Activated CD8-positive, alpha-beta memory T cell treated with anti-CD3 and anti-CD28 coated beads for 36 hours (primary cell): Measurements from ENCODE around the gene CHIC1. TPM values are rescaled to one million over a fixed set of nuclear protein-coding genes. Genes with fewer than 3 reads are reported as not detected.
"Not testable (repeated sequence)": the region's sequence is repeated elsewhere in the genome, so short reads cannot be mapped to it uniquely, and the experiment has no call there.

Experiments used
- CTCF ChIA-PET: fragments of 350-600 bp; sonication (Branson Sonifier 250); formaldehyde crosslinking; loops from one replicate; lab custom pipeline; 2021; ENCODE audit warnings: antibody characterized with exemption; lab: Charles Lee
- POLR2A ChIA-PET: fragments of 350-600 bp; sonication (Branson Sonifier 250); formaldehyde crosslinking; loops from one replicate; lab custom pipeline; 2021; ENCODE audit warnings: antibody characterized with exemption; lab: Charles Lee
- total RNA-seq, 2 experiments: library from RNA; stranded (reverse); gene quantifications; one replicate each; pipeline ENCODE4 v1.2.3, GENCODE V29; 2021

CHIC1 gene
- 1 to 10 TPM; 5.0 to 5.8 TPM for total RNA-seq

DNA sequence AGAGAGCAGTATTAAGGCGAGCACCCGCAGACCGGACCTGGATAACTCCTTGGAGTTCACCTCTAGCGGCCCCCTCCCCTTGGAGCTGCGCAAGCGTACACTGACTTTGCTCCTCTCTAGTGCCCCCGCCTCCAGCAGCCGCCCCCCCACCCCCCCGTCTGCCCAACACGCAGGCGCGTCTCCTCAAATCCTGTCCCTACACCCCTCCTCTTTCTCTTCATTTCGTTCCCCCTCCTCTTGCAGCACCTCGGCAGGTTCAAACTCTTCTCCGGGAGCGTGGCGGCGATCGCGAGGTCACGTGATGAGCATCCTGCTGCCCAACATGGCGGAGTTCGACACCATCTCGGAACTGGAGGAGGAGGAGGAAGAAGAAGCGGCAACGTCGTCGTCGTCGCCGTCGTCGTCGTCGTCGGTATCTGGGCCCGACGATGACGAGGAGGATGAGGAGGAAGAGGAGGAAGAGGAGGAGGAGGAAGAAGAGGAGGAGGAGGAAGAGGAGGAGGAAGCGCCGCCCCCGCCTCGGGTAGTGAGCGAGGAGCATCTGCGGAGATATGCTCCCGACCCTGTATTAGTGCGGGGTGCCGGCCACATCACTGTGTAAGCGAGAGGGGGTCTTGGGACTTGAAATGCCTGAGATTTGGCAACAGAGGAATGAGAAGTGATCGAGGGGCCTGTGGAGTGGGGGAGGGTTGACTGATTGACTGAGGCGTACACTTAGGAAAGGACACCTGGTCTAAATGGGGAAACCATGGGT, at the start of gene CHIC1:
Gene CHIC1 (plus strand): TSS at position 214 of the 754 bp plus-strand sequence. CDS start 88 bp downstream, at position 302.
- CTCF ChIA-PET: interaction anchor here (0.6 to 1.1 kb wide), 2 partner anchors 10 to 18 kb away, joined by 3 to 4 read pairs; no protein-coding TSS in a partner anchor
- POLR2A ChIA-PET: no interaction called here

DNA sequence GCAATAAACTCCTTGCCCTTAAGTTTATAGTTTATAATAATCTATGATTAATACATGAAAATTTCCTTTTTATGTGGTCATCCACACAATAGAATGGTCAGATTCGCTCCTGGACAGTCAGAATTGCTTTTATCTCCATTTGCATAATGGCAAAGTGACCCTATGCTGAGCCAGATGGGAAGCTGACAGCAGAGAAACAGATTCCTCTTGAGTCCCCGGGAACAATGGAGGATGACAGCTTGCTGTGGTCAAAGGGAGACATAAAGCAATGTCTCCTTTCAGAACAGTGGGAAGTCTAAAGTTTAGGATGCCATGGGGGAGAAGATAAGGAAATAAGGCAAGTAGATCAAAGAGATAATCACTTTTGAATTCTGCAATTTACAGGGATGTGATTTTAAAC, 40.2 kb upstream of the CHIC1 start:
- CTCF ChIA-PET: not testable (repeated sequence)

DNA sequence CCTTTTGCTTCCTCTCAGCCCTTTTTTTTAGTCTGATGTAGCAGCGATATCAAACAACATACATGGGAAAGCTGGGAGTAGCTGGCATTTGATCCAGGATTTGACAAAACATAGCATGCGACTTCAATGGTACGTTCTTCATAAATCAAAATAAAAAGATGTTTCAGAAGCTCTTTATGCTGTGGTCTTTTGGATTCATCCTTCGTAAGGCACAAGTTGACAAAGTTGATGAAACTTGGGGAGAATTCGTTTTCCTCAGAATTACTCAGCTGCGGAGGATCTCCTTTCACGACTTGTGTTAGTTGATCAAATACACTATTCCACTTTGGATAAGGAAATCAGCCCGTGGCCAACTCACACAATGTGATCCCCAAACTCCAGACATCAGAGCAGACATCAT, 38.1 kb upstream of the CHIC1 start:
- ChIA-PET POLR2A (no interaction called here), CTCF (no interaction called here)

More for the DNA sequence above, 40.2 kb upstream of the CHIC1 start:
- POLR2A ChIA-PET: not testable (repeated sequence)

DNA sequence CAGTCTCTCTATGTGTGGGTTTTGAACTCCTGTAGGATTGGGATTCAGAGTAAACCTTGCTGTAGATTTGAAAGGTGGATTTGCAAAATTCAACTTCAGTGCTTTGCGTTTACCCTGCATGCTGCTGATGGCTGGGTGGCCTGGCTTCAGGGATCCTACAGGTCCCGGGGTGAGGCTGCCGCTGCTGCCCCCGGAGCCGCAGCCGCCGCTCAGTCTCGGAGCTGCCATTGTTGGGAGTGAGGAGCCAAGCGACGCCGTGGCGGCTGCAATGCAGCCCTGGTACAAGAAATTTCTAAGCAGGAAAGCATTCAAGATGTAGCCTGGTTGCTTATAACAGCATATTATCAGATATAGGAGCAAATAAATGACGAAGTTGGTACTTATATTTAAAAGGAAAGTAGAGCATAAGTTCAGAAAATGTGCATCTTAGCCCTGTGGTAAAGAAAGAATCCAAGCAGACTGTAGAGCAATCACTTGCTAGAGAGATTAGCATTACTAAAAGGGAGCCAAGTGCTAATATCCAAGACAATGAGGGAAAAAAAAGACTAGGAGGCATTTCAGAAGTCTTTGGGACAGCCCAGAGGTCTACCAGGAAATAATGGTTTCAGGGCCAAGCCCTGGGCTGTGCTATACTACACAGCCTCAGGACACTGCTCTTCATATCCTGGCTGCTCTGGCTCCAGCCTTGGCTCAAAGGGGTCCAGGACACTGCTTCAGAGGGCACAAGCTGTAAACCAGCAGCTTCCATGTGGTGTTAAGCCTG, 36.9 kb upstream of the CHIC1 start:
- CTCF ChIA-PET: no interaction called here
- POLR2A ChIA-PET: no interaction called here

DNA sequence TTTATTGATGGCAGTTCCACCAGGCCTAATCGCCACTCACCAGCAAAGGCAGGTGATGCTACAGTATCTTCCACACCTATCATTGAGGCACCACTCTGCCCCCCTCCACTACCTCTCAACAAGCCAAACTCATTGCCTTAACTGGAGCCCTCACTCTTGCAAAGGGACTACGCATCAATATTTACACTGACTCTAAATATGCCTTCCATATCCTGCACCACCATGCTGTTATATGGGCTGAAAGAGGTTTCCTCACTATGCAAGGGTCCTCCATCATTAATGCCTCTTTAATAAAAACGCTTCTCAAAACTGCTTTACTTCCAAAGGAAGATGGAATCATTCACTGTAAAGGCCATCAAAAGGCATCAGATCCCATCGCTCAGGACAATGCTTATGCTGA, 31.3 kb upstream of the CHIC1 start:
- POLR2A ChIA-PET, CTCF ChIA-PET: not testable (repeated sequence)

DNA sequence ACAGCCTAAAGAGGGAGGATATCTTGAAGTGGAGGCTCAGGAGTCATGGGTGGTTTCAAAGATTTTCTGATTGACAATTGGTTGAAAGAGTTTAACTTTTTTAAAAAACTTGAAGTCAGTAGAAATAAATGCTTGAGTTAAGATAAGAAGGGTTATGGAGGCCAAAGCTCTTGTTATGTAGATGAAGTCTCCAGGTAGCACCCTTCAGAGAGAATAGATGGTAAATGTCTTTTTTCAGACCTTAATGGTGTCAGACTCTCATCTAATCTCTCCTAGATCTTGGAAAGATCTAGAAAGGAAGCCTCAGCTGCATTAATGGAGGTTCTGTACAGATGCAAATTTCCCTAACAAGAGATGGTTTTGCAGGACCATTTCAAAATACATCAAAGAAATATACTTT, 6.8 kb upstream of the CHIC1 start:
- ChIA-PET POLR2A (no interaction called here), CTCF (no interaction called here)

DNA sequence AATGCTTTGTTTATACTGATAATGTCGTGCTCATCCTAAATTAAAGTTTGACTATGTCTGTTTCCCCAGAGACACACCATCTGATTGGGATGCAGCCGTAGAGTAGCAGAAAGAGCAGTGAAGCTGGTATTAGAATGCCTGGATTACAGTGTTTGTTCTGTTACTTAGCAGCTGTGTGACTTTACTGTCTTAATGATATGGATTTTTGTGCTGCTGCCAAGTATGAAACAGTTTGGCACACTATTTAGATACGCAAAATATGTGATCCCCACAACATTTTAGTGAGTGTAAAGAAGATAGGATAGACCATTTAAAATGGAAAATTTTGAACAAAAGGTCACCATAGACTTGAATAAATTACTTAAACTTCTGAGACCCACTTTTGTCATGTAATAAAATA, 1.2 kb upstream of the CHIC1 start:
- POLR2A ChIA-PET: no interaction called here
- CTCF ChIA-PET: interaction anchor here (1.1 kb wide), 1 partner anchor 20 kb away, joined by 4 read pairs; no protein-coding TSS in a partner anchor

DNA sequence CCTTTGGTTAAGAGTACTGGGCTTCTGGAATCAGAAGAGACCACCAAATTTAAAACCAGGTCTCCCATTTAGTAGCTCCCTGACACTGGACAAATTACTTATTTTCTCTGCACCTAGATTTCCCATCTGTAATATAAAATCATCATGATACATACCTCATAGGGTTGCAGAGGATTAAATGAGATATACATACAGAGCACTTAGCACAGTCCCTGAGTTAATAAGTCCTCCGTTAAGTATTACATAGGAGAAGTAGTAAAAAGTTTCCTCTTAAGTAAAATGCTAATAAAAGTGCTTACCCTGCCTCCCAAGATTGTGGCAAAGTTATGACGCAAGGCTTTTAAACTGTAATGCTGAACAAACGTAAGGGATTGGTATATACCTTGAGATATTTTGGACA, 539 bp upstream of the CHIC1 start:
- ChIA-PET CTCF (interaction anchor here (1.1 kb wide), 1 partner anchor 19 kb away, joined by 4 read pairs; no protein-coding TSS in a partner anchor), POLR2A (no interaction called here)

DNA sequence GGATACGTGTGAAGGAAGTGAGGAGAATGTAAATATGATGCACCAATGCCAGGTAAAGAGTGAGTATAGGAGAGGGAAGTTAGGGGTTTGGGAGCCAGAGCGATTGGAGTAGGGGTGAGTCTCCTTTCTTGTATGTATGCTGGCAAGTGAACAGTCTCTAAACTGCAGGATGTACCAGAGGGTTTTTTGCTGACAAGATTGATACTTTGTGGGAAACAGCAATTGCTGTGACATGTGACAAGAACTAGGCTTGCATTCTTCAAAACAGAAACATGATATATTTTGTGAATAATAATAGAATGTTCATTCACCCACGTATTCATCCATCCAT, 706 bp downstream of the CHIC1 start:
- CTCF ChIA-PET: interaction anchor here (0.6 kb wide), 1 partner anchor 10 kb away, joined by 3 read pairs; no protein-coding TSS in a partner anchor

DNA sequence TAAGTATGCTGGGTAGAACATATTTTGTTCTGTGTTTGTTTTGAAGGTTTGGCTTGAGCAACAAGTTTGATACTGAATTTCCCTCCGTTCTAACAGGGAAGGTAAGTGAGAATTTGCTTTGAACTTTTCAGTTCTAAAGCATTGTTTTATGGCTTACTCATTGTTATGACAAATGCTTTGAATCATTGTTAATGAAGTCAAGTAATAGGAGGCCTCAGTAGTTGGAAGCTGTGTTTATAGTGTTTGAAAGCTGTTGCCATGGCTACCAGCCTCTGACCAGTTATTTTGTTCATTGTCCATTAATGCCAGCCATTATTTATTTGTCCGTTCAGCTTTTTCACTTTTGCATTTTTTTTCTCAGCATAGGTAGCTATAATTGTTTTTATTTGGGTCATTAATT, 14.4 kb downstream of the CHIC1 start:
- POLR2A ChIA-PET: no interaction called here
- CTCF ChIA-PET: no interaction called here

More for the DNA sequence above, 706 bp downstream of the CHIC1 start:
- POLR2A ChIA-PET: no interaction called here

DNA sequence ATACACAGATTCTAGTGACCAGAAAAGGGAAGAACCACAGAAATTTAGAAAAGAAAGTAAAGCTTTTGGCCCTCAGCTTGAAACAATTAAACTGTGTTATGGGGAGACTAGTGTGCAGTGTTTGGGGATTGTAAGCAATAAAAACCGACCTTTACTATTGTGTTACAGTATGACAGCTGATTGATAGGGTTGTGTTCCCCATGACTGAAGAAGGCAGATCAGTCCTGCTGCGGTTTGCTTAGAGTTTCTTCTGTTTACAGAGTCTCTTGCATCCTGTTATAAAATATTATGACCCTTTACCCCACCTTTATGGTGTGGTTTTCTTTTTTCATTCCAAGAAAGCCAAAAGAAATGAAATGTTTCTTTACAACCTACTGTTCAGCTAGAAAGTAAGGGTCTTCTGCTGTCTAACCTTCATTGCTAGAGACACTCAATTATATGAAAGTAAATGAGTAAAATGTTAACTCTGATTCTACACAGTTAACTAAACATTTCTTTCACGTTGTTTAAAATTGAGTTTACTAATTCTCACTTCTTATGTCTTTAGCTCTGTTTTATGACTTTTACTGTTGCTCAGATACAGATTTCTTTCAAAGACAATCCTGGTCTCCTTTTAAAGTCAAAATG, 18.1 kb downstream of the CHIC1 start:
- CTCF ChIA-PET: interaction anchor here (0.9 kb wide), 1 partner anchor 19 kb away, joined by 4 read pairs; no protein-coding TSS in a partner anchor

DNA sequence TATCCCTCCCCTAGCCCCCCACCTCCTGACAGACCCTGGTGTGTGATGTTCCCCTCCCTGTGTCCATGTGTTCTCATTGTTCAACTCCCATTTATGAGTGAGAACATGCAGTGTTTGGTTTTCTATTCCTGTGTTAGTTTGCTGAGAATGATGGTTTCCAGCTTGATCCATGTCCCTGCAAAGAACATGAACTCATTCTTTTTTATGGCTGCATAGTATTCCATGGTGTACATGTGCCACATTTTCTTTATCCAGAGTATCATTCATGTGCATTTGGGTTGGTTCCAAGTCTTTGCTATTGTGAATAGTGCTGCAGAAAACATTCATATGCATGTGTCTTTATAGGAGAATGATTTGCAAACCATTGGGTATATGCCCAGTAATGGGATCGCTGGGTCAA, 34.8 kb downstream of the CHIC1 start:
- CTCF ChIA-PET, POLR2A ChIA-PET: not testable (repeated sequence)

More for the DNA sequence above, 18.1 kb downstream of the CHIC1 start:
- POLR2A ChIA-PET: no interaction called here

DNA sequence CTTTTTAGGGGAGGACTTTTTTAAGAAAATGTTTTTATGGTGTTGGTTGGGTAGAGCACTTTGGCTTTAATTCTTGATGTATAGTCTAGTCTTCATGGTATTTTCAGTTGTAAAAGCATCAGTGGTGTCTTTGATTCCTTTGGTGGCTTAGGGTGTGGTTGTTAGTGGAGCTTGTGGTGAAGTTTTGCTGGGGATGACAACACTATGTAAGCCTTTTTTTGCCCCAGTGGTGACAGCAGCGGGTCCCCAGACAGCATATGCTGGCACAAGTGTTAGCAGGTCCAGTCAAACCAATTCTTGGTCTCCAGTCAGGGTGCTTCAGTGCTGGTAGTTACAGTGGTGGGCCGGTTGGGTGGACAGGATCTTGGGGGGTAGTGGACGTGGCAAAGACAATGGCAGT, 52.0 kb downstream of the CHIC1 start:
- CTCF ChIA-PET: no interaction called here
- POLR2A ChIA-PET: no interaction called here

DNA sequence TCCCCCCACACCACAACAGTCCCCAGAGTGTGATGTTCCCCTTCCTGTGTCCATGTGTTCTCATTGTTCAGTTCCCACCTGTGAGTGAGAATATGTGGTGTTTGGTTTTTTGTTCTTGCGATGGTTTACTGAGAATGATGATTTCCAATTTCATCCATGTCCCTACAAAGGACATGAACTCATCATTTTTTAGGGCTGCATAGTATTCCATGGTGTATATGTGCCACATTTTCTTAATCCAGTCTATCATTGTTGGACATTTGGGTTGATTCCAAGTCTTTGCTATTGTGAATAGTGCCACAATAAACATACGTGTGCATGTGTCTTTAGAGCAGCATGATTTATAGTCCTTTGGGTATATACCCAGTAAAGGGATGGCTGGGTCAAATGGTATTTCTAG, 78.7 kb downstream of the CHIC1 start:
- POLR2A ChIA-PET, CTCF ChIA-PET: not testable (repeated sequence)

DNA sequence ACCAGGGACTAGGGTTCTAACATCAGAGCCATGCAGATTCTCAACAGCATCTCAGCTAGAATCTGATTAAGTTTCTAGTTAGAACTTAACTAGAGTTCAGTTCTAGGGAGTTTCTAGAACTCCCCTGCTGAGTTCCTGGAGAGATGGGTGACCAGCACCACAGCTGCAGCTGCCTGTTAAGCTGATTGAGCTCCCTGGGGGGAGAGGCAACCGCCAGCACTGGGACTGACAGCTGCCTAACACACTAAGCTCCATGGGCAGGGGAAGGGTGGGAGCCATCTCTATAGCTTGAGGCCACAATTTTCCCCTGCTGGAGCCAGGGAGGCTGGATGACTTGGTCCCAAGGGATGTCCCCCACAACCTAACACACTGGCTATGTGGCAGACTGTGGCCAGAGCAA, 84.2 kb downstream of the CHIC1 start:
- POLR2A ChIA-PET: no interaction called here

DNA sequence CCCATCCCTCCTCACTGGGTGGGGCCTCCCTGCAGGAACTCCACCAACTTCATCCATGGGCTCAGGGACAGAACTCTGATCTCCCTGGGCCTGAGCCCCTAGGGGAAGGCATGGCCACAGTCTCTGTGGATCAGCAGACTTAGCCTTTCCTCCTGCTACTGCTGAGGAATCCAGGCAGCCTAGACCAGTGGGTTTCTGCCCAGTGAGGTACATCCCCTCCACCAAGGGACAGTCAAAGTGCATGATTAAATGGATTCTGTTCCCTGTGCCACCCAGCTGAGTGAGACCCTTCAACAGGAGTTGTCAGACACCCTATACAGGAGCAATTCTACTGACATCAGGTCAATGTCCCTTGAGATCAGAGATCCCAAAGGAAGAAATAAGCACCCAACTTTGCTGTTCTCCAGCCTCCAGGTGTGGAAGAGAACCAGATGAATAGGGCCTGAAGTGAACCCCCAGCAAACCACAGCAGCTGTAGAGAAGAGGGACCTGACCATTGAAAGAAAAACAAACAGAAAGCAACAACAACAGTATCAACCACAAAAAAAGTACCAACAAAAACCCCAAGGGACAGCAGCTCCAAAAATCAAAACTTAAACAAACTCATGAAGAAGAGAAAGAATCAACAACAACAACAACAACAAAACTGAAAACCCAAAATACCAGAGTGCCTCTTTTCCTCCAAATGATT, 84.8 kb downstream of the CHIC1 start:
- ChIA-PET CTCF (no interaction called here), POLR2A (no interaction called here)

More for the DNA sequence above, 84.2 kb downstream of the CHIC1 start:
- CTCF ChIA-PET: no interaction called here

DNA sequence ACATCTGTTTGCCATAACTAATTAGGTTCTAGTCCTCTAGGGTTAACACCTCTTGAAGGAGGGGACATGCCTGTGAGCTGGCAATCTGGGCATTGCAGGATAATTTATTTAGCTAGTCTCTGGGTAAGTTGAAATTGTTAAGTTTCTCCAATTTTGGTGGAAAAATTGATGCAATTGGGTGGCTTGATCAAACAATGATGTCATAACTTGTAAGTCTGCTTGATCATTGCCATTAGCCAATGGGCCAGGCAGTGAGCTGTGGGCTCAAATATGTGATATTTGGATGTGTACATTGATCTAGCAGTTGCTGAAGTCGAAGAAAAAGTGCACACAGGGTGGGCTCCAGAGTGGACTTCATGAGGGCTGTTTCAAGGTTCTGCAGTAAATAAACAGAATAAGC, 98.3 kb downstream of the CHIC1 start:
- CTCF ChIA-PET, POLR2A ChIA-PET: not testable (repeated sequence)

DNA sequence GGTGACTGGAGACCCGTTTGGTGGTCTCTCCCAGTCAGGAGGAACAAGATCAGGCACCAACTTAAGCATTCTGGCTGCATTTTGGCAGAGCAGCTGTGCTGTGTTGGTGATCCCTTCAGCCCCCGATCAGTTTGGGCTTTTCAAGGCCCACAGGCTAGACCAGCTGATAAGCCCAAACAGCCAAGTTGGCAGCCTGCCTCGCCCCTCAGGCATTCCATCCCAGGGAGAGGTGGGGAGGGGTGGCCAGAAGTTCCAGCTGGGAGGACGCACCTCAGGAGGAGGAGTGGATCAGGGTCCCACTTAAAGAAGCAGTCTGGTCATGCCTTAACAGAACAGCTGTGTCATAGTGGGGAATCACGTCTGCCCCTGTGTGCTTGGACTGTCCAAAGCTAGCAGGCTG, 105.8 kb downstream of the CHIC1 start:
- ChIA-PET CTCF (no interaction called here), POLR2A (no interaction called here)

DNA sequence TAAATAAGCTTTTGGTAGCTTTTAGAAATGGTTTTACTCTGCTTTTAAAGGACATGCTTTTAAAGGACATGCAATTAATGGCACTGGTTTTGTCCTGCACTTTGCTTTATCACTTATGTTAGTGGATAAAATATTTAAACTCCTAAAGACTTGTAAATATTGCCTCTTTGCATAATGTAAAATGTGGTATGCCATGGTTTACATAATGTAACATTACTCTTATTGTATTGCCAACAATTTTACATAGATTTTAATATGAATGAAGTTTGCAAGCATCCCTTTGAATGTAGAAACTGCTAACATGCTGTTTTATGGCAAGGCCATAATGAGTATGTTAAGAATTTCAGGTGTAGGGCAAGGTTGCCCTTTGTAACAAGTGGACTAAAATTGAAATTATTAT, 118.4 kb downstream of the CHIC1 start:
- CTCF ChIA-PET: no interaction called here

More for the DNA sequence above, 118.4 kb downstream of the CHIC1 start:
- POLR2A ChIA-PET: no interaction called here
